ENCODE measurements around the gene DGKB.

GRCh38 chr7:14381936-14382335 lies 520.6 kb downstream of the DGKB start:
- no peak for TF ChIP-seq EZH2 (optimal IDR thresholded peaks at IDR 0.05; ENCODE audit: low read depth, low read length)
- TF ChIP-seq CTCF (IDR thresholded peaks at IDR 0.05; ENCODE audit: low read length): no peak

Data from MM.1S (cell line).